HUES48 (cell line): ENCODE results near the gene RBAK.
"Not testable (repeated sequence)": the region's sequence is repeated elsewhere in the genome, so short reads cannot be mapped to it uniquely, and the experiment has no call there.

Source experiments
- H3K27ac ChIP-seq: one replicate; pipeline ENCODE4 v1.7.0; 2013; ENCODE audit warnings: low read depth, low read length, inconsistent platforms
- H3K27me3 ChIP-seq: 2 replicates; pipeline ENCODE4 v1.6.1; 2013; ENCODE audit warnings: mild to moderate bottlenecking, low read length; ENCODE audit not compliant: control insufficient read depth, insufficient read depth
- H3K36me3 ChIP-seq: 2 replicates; pipeline ENCODE4 v1.6.1; 2013; ENCODE audit warnings: low read length; ENCODE audit not compliant: control insufficient read depth, insufficient read depth
- H3K4me1 ChIP-seq: 2 replicates; pipeline ENCODE4 v1.6.1; 2013; ENCODE audit warnings: mild to moderate bottlenecking, low read length; ENCODE audit not compliant: control insufficient read depth, insufficient read depth
- H3K4me3 ChIP-seq: 2 replicates; pipeline ENCODE4 v1.5.1; 2013; ENCODE audit warnings: mild to moderate bottlenecking, low read depth, low read length
- H3K9ac ChIP-seq: 2 replicates; pipeline ENCODE4 v1.6.1; 2013; ENCODE audit warnings: mild to moderate bottlenecking, low read depth, low read length, moderate library complexity
- H3K9me3 ChIP-seq: 2 replicates; pipeline ENCODE4 v1.6.1; 2013; ENCODE audit warnings: low read length; ENCODE audit not compliant: control insufficient read depth, insufficient read depth

The RBAK gene

DNA sequence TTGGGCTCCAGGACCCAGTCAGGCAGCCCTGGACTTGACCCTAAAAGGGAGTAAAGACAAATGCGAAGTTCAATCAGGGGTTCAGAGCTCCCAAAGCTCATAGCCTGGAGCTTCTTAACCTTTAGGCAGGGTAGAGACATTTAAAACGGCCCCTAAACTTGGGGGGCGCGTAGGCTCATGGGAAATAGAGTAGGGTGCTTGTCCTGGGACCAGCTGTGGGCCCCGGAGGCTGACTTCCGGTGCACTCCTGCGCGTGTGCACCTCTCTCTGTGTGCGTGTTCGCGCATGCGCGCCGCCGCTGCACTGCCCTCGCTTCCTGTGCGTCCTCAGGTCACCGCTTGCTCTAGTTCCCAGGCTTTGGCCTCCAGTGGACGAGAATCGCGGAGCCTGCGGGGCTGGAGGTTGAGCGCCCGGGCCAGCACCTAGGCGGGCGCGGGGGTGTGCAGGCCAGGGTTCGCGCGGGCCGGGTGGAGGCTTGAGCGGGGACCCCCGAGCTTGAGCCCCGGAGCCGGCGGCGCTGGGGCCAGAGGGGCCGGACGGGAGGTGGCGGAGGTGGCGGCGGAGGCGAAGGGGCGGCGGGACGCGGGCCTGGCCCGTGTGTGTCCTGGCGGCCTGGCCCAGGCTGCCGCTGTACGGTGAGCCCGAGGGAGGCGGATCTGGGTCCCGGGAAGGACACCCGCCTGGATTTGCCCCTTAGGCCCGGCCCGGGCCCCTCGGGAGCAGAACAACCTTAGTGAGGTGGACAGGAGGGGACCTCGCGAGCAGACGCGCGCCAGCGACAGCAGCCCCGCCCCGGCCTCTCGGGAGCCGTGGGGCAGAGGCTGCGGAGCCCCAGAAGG is at the start of gene RBAK:
TSS of gene RBAK (plus strand) at position 303 of the 839 bp plus-strand sequence. CDS start 2,217 bp downstream, outside the sequence.
- Histone ChIP-seq H3K9ac (peak within 1 kb of the TSS; percentile 63), H3K27me3 (no peaks in the 10 kb centered on the region), H3K4me3 (peak within 1 kb of the TSS; percentile 79), H3K36me3 (peaks cover 21% of the 10 kb centered on the region), H3K9me3 (peaks cover 9% of the 10 kb centered on the region), H3K27ac (peak within 1 kb of the TSS; percentile 74), H3K4me1 (no peaks in the 10 kb centered on the region)

DNA sequence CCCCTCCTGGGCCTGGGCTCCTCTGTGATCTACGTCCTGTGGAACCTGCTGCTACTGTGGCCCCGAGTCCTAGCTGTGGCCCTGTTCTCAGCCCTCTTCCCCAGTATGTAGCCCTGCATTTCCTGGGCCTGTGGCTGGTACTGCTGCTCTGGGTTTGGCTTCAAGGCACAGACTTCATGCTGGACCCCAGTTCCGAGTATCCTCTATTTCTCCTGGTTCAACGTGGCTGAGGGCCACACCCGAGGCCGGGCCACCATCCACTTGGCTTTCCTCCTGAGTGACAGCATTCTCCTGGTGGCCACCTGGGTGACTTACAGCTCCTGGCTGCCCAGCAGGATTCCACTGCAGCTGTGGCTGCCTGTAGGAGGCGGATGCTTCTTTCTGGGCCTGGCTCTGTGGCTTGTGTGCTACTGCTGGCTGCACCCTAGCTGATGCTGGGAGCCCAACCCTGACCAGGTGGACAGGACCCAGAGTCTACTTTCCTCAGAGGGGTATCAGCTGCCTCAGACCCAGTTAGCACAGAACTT is 48.9 kb upstream of the RBAK start:
- Histone ChIP-seq H3K9ac (no peak overlapping the region), H3K27me3 (no peaks in the 10 kb centered on the region), H3K9me3 (no peaks in the 10 kb centered on the region), H3K4me3 (no peak overlapping the region), H3K36me3 (peaks cover 45% of the 10 kb centered on the region), H3K4me1 (no peaks in the 10 kb centered on the region), H3K27ac (no peak overlapping the region)

DNA sequence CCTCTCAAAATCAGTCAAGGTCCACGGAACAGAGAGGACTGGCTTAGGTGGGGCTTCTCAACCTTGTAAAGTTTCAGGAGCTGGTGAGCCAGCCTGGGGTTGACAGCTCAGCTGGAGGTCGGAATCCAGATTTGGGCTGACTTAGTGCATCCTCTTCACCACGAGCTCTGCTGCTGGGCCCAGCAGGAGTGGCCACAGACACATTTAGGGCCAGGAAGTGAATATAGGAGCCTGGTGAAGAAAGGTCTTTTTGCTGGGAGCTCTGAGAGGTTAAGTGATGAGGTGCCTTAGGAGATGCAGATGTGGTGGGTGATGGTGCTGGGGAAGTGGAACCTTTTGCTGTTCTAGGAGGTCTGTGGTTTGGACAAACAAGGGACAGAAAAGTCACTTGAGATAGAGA is 47.4 kb upstream of the RBAK start:
- Histone ChIP-seq H3K27ac (no peak overlapping the region), H3K4me3 (no peak overlapping the region), H3K4me1 (no peaks in the 10 kb centered on the region), H3K36me3 (peaks cover 34% of the 10 kb centered on the region), H3K9me3 (no peaks in the 10 kb centered on the region), H3K27me3 (no peaks in the 10 kb centered on the region), H3K9ac (no peak overlapping the region)

DNA sequence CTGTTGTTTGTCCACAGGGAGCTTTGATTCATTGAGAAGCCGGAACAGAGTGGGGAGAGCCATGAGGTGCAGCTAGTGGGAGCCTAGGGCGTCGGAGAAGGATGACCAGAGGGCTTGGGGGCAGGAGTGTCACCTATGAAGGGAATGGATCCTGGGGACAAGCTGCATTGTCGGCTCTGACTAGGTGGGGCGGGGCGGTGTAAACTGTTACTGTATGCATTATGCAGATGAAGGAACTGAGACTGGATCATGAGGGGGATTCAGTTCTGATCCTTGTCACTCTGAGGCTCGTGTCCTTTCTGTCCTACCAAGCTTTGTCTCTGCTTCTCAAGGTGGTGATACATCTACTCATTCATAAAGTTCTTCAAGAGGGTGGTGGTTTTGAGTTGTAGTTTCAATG is 46.8 kb upstream of the RBAK start:
- H3K27me3 ChIP-seq, result no peaks in the 10 kb centered on the region

DNA sequence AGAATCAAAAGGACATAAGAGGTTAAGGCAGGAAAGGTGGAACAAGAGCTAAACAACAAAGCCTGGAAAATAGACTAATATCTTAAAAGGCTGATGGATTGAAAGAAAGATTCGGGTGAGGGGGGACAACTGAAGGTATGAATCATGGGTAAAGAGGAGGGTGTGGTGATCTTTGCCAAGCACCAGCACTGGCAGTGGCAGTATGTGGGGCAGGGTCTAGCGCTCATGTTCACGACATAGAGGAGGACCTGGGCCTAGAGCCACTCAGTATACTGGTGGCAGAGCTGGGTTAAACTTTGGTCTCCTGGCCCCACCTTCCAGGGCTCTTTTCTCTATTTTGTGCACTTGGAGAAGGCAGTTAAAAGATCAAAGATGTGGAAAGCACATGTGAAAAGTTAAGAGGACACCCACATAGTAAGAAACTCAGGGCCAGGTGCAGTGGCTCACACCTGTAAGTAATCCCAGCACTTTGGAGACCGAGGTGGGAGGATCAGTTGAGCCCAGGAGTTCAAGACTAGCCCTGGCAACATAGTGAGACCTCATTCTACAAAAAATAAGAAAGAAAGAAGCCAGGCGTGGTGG is 46.2 kb upstream of the RBAK start:
- H3K36me3 ChIP-seq, result peaks cover 23% of the 10 kb centered on the region
- no peaks in the 10 kb centered on the region for H3K9me3 ChIP-seq
- no peaks in the 10 kb centered on the region for H3K4me1 ChIP-seq
- no peak overlapping the region for H3K4me3 ChIP-seq
- no peak overlapping the region for H3K9ac ChIP-seq
- H3K27ac ChIP-seq, result no peak overlapping the region
- no peaks in the 10 kb centered on the region for H3K27me3 ChIP-seq

More for the DNA sequence above, 46.8 kb upstream of the RBAK start:
- Histone ChIP-seq H3K4me3 (no peak overlapping the region), H3K27ac (no peak overlapping the region), H3K9me3 (no peaks in the 10 kb centered on the region), H3K36me3 (peaks cover 28% of the 10 kb centered on the region), H3K9ac (no peak overlapping the region), H3K4me1 (no peaks in the 10 kb centered on the region)

DNA sequence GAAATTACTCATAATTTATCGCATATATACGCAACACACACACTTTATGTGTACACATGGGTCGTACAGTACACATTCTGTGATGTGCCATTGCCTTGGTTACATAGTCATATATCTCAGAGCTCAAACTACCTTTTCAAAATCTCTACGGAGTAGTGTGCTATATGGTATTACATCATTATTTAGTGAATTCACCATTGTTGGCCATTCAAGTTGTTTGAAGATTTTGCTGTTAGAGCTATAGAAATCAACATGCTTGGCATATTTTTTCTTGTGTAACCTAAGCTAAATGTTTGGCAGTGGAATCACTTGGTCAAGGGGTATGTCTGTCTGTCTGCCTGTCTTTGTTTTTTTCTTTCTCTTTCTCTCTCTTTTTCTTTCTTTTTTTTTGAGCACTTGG is 44.7 kb upstream of the RBAK start:
- H3K27me3 ChIP-seq, result no peaks in the 10 kb centered on the region
- H3K4me1 ChIP-seq, result 0 out of 2 replicates have a peak, but pooled peaks cover 3% of the 10 kb centered on the region
- no peaks in the 10 kb centered on the region for H3K9me3 ChIP-seq
- no peak overlapping the region for H3K9ac ChIP-seq
- no peak overlapping the region for H3K27ac ChIP-seq
- H3K36me3 ChIP-seq, result peaks cover 22% of the 10 kb centered on the region
- no peak overlapping the region for H3K4me3 ChIP-seq

DNA sequence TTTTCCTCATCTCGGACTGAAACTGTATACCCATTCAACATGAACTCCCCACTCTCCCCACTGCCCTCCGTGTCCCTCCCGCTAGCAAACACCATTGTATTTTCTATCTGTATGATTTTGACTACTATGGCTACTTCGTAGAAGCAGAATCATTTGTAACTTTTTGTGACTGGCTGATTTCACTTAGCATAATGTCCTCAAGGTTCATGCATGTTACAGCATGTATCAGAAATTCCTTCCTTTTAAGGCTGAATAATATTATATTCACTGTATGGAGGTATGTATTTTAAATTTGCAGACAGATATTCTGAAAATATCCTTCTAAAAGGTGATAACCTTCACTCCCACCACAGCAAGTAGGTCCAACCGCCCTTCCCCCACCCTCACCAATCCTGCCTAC is 43.7 kb upstream of the RBAK start:
- Histone ChIP-seq H3K9me3 (no peaks in the 10 kb centered on the region), H3K27ac (no peak overlapping the region), H3K9ac (no peak overlapping the region), H3K36me3 (peaks cover 13% of the 10 kb centered on the region), H3K4me1 (0 out of 2 replicates have a peak, but pooled peaks cover 3% of the 10 kb centered on the region), H3K27me3 (no peaks in the 10 kb centered on the region), H3K4me3 (no peak overlapping the region)

DNA sequence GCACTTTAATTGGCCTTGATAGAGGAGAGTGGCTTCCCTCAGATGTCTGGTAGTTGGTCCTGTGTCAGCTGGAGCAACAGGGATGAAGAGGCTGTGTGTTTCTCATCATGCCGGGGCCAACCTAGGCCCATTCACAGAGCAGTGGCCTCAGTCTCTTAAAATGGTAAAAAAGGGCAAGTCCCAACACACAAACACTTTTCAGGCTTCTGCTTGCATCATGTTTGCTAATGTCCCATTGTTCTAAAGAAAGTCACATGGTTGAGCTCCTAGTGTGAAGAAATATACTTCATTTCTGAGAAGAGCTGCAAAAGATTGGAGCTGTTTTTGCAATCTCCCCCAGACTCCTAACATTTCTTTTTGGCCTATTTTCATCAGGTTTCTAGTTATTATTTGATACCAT is 40.6 kb upstream of the RBAK start:
- Histone ChIP-seq H3K9me3 (no peaks in the 10 kb centered on the region), H3K4me1 (0 out of 2 replicates have a peak, but pooled peaks cover 3% of the 10 kb centered on the region)

DNA sequence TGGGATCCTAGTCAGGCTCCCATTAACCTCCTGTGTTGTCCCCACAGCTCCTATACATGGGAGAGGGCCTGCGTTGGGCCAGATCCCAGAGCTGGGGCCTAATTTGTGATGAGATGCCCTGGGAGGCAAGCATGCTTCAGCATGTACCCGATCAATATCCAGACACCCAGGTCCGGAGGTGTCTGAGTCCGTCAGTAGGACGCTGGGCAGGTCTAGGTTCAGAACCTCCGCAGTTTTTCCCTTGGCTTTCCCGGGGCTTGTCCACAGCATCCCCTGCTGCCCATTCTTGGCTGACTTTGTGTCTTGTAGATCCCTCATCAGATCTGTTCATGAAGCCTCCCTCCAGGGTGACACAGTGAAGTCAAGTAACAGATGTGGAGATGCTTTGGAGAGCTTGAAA is 32.7 kb upstream of the RBAK start:
- H3K27me3 ChIP-seq, result no peaks in the 10 kb centered on the region

More for the DNA sequence above, 40.6 kb upstream of the RBAK start:
- no peak overlapping the region for H3K9ac ChIP-seq
- H3K36me3 ChIP-seq, result no peaks in the 10 kb centered on the region
- H3K4me3 ChIP-seq, result no peak overlapping the region
- no peaks in the 10 kb centered on the region for H3K27me3 ChIP-seq
- H3K27ac ChIP-seq, result no peak overlapping the region

DNA sequence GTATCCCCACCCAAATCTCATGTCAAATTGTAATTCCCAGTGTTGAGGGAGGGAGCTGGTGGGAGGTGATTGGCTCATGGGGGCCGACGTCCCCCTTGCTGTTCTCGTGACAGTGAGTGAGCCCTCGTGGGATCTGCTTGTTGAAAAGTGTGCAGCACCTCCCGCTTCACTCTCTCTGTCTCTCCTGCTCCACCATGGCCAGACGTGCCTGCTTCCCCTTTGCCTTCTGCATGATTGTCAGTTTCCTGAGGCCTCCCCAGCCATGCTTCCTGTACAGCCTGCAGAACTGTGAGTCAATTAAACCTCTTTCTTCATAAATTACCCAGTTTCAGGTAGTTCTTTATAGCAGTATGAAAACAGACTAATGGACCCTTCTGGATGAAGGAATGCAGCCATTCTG is 29.7 kb upstream of the RBAK start:
- not testable (repeated sequence) for H3K4me3 ChIP-seq, H3K9me3 ChIP-seq, H3K27ac ChIP-seq, H3K27me3 ChIP-seq, H3K36me3 ChIP-seq, H3K9ac ChIP-seq, H3K4me1 ChIP-seq

More for the DNA sequence above, 32.7 kb upstream of the RBAK start:
- no peak overlapping the region for H3K27ac ChIP-seq
- no peak overlapping the region for H3K4me3 ChIP-seq
- no peak overlapping the region for H3K9ac ChIP-seq
- H3K9me3 ChIP-seq, result 0 out of 2 replicates have a peak, but pooled peaks cover 4% of the 10 kb centered on the region
- H3K36me3 ChIP-seq, result no peaks in the 10 kb centered on the region
- H3K4me1 ChIP-seq, result no peaks in the 10 kb centered on the region

DNA sequence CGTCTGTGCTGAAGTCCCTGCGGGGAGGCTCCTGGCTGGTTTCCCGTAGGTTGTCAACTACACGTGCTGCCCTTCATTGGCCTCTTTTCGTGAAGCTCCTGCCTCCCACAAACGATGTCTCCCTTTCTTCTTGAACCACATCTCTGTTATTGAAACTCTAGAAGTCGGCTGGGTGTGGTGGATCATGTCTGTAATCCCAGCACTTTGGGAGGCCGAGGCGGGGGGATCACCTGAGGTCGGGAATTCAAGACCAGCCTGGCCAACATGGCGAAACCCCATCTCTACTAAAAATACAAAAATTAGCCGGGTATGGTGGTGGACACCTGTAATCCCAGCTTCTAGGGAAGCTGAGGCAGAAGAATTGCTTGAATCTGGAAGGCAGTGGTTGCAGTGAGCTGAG is 28.0 kb upstream of the RBAK start:
- not testable (repeated sequence) for H3K9me3 ChIP-seq, H3K9ac ChIP-seq, H3K4me1 ChIP-seq, H3K4me3 ChIP-seq, H3K27me3 ChIP-seq, H3K27ac ChIP-seq, H3K36me3 ChIP-seq
